Forelimb muscle (tissue), 1 donor: ENCODE results near the gene CCP110. TPM values are rescaled to one million over a fixed set of nuclear protein-coding genes. Genes with fewer than 3 reads are reported as not detected.

ENCODE experiments used
- DNase-seq: peaks from one replicate; pipeline ENCODE4 v3.0.0-alpha.2; 2013; ENCODE audit warnings: low read depth
- polyA plus RNA-seq: library from polyadenylated mRNA; unstranded; fragments of 120-200 nt; gene quantifications from one replicate; pipeline ENCODE4 v1.2.1, GENCODE V29; 2013; ENCODE audit not compliant: insufficient read length

Gene CCP110
- polyA plus RNA-seq, 1 donor = 15.0 TPM

GRCh38 chr16:19506965-19507364 is 16.8 kb upstream of the CCP110 start:
- DNase-seq = no peak

- no peak for DNase-seq
Measured at GRCh38 chr16:19507867-19508266, 15.9 kb upstream of the CCP110 start.

DNA sequence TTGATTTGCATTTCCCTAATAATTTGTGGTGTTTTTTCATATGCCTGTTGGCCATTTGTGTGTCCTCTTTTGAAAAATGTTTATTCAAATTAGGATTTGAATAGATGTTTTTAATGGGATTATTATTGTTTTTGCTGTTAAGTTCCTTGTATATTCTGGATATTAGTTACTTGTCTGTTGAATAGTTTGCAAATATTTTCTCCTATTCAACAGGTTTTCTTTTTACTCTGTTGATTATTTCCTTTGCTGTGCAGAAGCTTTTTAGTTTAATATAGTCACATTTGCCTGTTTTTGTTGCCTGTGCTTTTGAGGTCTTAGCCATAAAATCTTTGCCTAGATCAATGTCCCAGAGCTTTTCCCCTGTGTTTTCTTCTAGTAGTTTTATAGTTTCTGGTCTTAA is 11.4 kb upstream of the CCP110 start:
- no peak for DNase-seq

DNA sequence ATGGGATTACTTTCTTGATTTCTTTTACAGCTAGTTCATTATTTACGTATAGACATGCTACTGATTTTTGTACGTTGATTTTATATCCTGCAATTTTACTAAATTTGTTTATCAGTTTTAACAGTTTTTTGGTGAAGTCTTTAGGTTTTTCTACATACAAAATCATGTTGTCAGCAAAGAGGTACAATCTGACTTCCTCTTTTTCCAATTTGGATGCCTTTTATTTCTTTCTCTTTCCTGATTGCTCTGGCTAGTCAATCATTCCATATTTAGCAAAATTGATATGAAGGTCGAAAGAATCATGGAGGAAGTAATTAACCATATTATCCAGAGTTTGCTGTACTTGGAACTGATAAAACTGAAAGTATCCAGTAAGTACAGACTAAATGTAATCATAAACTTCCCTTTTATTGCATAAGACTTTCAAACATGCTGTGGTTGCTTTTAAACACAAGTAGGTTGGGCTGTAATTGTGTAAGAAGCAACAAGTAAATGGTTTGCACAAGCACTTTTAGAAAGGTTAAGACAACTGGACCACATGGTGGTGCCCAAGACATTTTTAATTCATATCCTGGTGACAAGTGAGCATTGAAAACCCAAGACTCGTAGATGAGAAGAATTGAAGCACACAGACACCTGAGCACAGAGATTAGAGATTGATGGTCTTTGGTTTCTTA is 10.2 kb upstream of the CCP110 start:
- no peak for DNase-seq

DNA sequence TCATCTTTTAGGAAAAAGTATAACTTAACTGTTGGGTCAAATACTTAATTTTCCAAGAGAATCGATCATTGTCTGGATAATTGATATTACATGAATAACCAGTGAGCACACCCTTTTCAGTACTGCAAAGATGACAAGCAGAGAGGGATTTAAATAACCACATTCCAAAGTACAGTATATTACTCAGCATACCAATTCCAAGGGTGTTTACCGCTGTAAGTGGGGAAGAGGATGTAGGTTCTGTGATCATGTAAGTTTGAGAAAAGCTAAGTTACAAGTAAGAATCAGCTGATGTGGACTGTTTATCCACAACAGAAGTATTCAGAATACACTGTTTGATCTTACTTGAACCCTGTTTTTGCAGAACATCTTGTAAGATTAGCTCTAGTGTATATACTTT is 8.0 kb upstream of the CCP110 start:
- DNase-seq = no peak

GRCh38 chr16:19517424-19518089 is 6.2 kb upstream of the CCP110 start:
- DNase-seq = no peak

DNA sequence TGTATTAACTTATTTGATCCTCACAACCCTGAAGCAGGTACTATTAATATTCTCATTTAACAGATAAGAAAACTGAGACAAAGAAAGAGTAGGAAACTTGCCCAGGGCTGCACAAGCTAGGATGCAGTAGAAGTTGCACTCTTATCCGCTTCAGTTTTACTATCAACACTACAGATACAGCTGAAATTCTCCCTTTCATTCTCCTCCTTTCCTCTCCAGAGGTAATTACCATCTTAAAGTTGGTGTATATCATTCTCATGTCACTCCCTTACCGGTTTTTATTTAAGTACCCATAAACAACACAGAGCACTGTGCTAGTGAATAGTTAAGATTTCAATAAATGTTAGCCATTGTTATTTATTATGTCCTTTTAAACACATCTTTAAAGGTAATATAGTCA is 5.4 kb upstream of the CCP110 start:
- no peak for DNase-seq

DNA sequence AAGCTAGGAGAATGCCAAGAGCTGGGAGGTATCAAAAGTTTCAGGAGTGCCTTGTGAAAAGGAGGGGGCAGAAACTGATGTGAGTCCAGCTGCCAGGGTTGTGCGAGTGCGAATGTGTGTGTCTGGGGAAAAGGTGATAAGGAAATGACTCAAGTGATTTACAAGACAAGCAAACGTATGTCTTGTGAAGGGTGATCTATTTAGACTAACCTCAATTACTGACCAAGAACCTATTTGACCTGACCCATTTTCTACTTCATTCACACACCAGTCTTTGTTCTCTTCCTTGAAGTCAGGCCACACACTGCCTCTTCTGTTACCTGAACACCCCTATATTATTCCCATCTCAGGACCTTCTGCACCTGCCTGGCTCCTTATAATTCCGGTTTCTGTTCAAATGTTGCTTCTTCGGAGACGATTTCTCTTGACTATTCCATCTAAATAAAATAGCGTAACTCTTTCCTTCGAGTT is 2.8 kb upstream of the CCP110 start:
- no peak for DNase-seq

DNA sequence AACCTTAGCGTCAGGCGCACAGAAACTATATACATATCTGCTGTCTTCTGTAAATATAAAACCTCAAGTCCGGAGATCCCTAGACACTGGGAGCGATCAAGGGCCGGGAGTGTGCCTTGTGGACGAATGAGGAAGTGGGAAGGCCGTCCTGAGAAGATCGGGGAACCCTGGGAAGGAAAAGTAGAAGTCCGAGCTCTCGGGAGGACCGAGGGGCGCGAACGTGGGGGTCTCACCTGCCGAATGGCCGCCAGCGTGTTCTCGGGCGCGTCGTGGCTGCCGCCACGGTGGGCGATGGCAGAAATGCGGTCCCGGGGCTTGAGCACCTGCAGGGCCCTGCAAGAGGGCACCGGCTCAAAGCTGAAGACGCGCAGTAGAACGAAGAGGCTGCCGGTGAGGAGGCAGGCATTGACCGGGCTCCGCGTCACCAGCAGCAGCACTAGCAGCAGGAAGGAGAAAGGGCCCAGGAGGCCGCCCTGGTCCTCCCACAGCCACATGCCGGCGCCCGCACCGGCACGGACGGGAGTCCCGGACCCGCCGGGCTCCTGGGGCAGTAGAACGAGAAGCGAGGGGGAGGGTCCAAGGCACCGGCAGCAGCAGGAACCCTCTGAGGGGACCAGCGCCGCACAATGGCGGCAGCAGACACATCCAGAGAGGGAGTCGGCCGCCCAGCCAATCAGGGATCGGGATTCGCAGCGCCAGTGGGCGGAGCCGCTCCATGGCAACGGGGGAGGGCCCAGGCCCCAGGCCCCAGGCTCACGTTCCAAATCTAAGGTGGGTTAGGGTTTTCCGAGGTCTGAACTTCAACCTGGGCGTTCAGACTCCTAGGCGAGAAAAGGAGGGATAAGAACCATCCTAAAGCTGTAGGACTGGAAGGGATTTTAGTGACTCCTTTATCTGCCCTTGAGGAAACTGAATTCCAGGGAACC is 2.0 kb upstream of the CCP110 start, which contains the start of gene GDE1:
TSS of gene GDE1 (minus strand) at position 628 of the 926 bp plus-strand sequence. CDS start at position 494, 134 bp downstream.
- DNase-seq = peak; percentile 74

DNA sequence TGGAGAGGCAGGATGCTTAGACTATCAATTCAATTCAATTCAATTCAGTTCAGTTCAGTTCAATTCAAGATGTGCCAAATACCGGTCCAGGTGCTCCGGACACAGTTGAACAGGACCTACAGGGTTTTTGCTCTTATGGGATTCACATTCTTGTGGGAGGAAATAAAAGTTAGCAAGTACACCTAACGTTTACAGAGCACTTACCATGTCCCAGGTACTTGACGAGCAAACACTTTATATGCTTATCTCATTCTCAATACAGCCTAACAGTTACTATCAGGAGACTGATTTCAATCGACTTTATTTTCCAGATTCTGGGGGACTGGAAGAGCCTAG is 1.4 kb upstream of the CCP110 start:
- DNase-seq = no peak

- no peak for DNase-seq
Measured at GRCh38 chr16:19522760-19523159, 982 bp upstream of the CCP110 start.

DNA sequence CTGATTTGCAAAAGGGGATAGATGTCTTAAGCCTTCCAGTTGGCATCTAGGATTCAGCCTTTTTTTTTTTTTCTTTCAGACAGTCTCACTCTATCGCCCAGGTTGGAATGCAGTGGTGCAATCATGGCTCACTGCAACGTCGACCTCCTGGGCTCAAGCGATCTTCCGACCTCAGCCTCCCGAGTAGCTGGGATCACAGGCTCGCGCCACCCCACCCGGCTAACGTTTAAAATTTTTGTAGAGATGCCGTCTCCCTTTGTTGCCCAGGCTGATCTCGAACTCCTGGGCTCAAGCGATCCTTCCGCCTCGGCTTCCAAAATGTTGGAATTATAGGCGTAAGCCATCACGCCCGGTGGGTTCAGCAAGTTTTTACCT is 571 bp upstream of the CCP110 start:
- DNase-seq = no peak

DNA sequence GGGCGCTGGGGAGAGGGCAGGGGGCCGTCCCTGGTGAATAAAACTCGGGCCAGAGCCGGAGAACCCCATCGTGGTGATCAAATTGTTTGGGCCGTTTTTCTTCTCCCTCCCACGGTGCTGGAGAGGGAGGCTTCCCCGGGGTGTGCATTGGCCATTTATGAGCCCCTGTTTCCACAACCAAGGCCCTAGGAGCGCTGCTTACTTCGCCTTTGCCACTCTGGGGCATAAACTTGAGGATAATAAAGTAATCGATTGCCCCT is 544 bp downstream of the CCP110 start:
- no peak for DNase-seq

GRCh38 chr16:19524616-19525384 is 1.1 kb downstream of the CCP110 start:
- DNase-seq = no peak

- no peak for DNase-seq
Measured at GRCh38 chr16:19525385-19525723, 1.6 kb downstream of the CCP110 start.

- DNase-seq = no peak
Measured at GRCh38 chr16:19527161-19527560, 3.4 kb downstream of the CCP110 start.

DNA sequence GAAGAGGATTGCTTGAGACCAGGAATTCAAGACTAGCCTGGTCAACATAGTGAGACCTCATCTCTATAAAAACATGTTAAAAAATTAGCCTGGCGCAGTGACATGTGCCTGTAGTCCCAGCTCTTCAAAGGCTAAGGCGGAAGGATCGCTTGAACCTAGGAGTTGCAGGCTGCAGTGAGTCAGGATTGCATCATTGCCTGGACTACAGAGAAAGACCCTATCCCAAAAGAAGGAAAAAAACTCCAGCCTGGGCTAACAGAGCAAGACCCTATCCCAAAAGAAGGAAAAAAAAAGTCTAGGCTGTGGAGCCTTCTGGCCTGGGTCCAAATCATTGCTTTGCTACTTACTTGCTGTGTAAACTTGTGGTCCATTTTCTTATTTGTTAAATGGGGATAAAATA is 4.9 kb downstream of the CCP110 start:
- no peak for DNase-seq

- DNase-seq = no peak
Measured at GRCh38 chr16:19532601-19533000, 8.9 kb downstream of the CCP110 start.

GRCh38 chr16:19540241-19540970 is 16.7 kb downstream of the CCP110 start:
- no peak for DNase-seq

- DNase-seq = no peak
Measured at GRCh38 chr16:19542138-19542821, 18.5 kb downstream of the CCP110 start.
